8988T (cell line): Measurements from ENCODE around the gene CHMP4A.
A peak's percentile ranks its signal among the peaks of the same experiment; 100 is the strongest.
"Not testable (repeated sequence)": the region's sequence is repeated elsewhere in the genome, so short reads cannot be mapped to it uniquely, and the experiment has no call there.

ENCODE experiments used
- DNase-seq: peaks from one replicate; pipeline ENCODE4 v3.0.0; 2011

CHMP4A gene

DNA sequence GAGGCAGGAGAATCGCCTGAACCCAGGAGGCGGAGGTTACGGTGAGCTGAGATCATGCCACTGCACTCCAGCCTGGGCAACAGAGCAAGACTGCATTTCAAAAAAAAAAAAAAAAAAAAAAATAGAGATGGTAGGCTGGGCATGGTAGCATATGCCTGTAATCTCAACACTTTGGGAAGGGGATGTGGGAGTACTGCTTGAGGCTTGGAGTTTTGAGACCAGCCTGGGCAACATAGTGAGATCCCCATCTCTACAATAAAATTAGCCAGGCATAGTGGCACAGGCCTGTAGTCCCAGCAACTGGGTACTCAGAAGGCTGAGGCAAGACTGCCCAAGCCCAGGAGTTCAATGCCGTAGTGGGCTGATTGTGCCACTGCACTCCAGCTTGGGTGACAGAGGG, 9.7 kb upstream of the CHMP4A start:
- not testable (repeated sequence) for DNase-seq

- DNase-seq = no peak
These were observed 6.2 kb upstream of the CHMP4A start for GRCh38 chr14:24219521-24219920.

DNA sequence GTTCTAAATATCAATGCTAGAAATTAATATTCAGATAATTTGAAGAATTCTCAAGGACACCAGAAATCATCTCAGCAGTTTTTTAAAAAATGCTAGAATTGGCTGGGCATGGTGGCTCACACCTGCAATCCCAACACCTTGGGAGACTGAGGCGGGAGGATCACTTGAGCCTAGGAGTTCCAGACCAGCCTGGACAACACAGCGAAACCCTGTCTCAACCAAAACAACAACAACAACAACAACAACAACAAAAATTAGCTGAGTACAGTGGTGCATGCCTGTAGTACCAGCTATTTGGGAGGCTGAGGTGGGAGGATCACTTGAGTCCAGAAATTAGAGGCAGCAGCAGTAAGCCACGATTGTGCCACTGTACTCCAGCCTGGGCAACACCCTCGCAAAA, 5.8 kb upstream of the CHMP4A start:
- DNase-seq = no peak

DNA sequence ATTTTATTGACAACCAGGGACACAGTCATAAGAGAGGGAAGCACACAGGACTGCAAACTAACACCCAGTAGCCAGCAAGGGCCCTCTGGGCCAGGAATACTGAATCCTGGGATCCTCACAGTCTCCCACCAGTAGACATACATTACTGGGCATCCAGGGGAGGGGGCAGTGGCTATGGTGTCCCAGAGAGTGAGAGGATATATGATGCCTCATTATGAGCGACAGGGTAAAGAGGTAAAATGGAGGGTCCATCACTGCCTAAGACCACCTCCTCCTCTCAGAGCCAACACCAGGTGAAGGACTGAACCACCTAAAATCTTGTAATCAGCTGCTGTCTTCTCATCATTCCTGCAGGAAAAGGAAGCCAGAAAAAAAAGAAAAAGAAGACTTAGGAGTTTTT, 3.6 kb upstream of the CHMP4A start:
- DNase-seq = not testable (repeated sequence)

- DNase-seq = no peak
These were observed 3.0 kb upstream of the CHMP4A start for GRCh38 chr14:24216345-24216699.

DNA sequence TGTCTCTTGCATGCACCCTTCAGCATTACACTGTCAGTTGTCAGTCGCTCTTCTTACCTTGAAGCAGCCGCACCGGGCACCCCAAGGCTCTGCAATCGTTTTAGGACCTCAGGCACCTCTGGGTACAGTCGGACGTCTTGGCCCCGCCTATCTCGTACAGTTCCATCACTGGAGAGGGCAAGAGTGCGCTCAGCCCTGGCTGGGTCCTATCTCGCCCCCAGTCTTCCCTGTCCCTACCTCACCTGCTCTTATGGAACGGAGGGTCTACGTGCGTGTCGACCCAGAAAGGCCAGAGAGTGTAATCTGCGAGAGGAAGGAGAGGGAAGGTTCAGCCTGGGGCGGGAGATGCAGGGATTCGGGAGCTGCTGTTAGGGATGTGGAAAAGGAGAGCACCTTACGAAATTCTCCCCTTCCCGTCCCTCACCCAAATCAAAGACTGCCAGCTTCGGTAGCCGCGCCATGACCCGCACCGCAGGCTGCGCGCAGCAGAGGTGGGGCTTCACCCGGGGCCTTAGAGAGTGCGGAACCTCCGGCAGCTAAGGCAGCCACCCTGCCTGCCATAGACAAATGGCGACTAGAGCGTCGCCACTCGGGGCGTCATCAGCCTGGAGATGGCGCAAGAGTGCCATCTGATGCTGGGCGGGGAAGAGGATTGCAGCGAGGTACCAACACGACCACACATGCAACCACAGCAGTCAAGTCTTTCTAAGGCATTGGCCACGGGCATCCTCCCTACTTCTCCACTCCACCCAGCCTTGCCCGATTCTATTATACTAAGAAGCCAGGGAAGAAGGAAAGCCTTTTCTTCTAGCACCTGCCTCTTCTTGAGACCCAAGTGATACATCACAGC, 2.4 kb upstream of the CHMP4A start, which contains the start of gene MDP1:
TSS of gene MDP1 (minus strand) at position 572 of the 850 bp plus-strand sequence. CDS start at position 461, 111 bp downstream.
- DNase-seq = peak; percentile 55

GRCh38 chr14:24213866-24214662, 776 bp upstream of the CHMP4A start:
- no peak for DNase-seq

GRCh38 chr14:24211311-24211710, 2.0 kb downstream of the CHMP4A start:
- no peak for DNase-seq

GRCh38 chr14:24207625-24208024, 5.7 kb downstream of the CHMP4A start:
- DNase-seq = no peak

DNA sequence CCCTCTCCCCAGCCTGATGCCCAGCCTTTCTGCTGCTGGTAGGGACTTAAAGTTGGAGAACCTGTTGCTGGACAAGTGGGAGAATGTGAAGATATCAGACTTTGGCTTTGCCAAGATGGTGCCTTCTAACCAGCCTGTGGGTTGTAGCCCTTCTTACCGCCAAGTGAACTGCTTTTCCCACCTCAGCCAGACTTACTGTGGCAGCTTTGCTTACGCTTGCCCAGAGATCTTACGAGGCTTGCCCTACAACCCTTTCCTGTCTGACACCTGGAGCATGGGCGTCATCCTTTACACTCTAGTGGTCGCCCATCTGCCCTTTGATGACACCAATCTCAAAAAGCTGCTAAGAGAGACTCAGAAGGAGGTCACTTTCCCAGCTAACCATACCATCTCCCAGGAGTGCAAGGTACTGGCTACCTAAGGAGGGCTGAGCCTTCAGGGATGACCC, 6.2 kb downstream of the CHMP4A start:
- DNase-seq = no peak

DNA sequence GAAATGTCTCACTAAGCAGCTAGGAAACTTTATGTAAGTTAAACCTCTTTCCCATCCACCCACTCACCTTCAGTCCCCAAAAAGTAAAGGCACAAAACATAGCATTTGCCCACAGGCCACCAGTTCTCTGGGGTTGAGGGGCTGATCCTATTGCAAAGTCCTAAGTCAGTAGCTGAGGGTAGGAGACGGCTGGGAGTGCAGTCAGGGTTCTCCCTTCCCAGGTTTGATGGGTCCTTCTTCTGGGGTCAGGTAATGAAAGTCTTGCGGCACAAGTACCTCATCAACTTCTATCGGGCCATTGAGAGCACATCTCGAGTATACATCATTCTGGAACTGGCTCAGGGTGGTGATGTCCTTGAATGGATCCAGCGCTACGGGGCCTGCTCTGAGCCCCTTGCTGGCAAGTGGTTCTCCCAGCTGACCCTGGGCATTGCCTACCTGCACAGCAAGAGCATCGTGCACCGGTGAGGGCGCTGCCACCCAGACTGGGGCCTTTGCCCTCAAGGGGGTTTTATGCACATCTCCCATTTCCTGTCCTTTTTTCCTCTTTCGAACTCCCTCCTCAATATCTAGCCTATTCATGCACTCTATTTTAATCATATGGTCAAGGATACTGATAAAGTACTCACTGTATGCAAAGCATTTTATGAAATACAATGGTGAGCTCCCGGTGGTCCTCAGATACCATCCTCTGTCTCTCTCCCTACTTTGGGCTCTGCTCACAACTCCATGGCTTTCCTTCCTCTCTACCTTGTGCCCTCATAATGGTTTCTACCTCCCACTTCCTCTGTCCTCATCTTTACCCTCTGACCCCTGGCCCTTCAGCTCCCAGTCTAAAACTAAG, 6.8 kb downstream of the CHMP4A start:
- DNase-seq = no peak

DNA sequence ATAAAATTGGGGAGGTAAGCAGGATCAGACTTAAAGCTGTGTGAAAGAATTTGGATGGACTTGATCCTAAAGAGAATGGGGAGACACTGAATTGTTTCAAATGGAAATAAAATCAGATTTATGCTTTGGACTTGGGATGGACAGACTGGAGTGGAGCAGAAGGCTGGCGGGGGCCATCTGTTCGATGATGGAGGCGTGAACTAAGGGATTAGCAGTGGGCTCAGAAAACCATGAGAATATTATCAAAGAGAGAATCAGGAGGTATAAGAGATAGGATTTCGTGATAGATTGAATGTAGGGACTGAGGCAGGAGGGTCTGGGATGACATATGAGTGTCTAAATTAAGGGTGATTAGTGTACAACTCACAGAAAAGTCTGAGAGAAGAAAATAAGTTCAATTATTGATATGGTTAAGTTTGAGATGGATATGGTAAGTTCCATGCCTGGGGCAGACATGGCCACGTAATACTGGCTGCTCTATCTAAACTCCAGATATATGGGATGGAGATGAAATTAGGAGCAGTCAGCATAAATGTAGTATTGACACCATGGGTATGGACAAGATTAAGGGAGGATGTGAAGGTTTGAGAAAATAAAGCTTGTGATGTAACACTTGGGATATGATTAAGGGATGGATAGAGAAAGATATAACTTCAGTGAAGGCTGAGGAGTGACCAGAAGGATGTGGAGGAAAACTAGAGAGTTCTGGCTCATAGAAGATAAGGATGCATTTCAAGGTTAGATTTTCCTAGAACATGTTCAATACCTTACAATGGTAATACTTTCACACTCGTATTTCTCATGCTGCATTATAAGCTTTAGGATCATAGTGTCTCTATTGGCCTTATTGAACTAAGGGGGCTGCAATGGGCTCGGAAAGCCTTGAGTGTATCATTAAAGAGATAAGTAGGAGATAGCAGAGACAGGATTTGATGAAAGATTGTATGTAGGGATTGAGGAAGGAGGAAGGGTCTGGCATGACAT, 8.8 kb downstream of the CHMP4A start:
- DNase-seq = no peak

- DNase-seq = not testable (repeated sequence)
These were observed 9.9 kb downstream of the CHMP4A start for GRCh38 chr14:24203249-24203886.

DNA sequence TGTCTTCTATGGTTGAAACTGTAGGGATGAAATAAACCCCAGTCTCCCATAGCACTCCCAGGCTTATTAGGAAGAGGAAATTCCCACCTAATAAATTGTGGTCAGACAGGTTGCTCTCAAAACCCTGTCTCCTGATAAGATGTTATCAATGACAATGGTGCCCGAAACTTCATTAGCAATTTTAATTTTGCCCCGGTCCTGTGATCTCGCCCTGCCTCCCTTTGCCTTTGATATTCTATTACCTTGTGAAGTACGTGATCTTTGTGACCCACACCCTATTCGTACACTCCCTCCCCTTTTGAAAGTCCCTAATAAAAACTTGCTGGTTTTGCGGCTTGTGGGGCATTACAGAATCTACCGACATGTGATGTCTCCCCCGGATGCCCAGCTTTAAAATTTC, 10.8 kb downstream of the CHMP4A start:
- not testable (repeated sequence) for DNase-seq

- no peak for DNase-seq
These were observed 14.3 kb downstream of the CHMP4A start for GRCh38 chr14:24198814-24199524.

GRCh38 chr14:24197056-24197450, 16.2 kb downstream of the CHMP4A start:
- no peak for DNase-seq

GRCh38 chr14:24196071-24197055, 16.9 kb downstream of the CHMP4A start:
- no peak for DNase-seq

DNA sequence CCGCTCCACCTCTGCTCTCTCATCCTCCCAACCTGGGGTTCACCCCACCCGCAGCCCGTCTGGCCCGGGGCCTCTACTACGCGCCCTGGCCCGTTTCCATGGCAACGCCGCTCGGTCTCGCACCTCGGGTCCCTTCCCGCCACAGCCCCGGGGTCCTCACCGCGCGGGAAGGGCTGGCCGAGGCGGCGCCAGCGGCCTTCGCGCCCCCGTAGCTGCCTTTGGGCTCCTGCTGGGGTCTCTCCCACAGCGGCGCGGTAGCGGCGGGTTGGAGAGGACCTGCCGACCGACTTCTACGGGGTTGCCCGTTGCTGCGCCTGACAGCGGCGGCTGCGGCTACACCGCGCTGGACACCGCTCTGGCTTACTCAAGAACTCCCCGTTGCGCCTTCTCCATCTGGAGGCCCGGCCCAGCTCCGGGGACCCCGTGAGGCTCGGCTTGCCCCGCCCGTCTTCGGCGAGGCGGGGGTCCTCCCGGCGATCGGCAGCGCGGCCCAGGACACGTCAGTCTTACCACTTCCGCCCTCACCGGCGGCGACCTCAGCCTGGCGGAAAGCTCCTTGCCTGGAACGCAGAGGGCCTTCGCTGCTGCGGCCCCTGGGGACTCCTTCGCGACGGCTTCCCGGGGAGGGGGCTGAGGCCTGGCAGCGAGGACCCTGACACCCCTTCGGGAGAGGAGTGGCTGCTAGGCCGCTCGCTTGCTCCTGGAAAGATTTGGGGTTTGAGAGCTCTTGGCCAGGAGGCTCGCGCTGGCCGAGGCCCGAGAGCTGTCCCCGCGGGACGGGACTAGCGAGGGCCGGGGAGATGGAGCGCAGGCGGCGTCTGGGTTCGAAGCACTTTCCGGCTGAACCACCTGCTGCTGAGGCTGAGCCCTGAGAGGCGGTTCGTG, 17.9 kb downstream of the CHMP4A start, which contains the start of gene TM9SF1:
TSS of gene TM9SF1 (minus strand) at position 256 of the 885 bp plus-strand sequence. CDS start 422 bp downstream, outside the sequence.
- DNase-seq = peak; percentile 82
